Measurements from ENCODE around the gene ACOXL. TPM values are rescaled to one million over a fixed set of nuclear protein-coding genes. Genes with fewer than 3 reads are reported as not detected.

The ACOXL gene
- total RNA-seq, 1 donor from 2014 or later, result not detected

DNA sequence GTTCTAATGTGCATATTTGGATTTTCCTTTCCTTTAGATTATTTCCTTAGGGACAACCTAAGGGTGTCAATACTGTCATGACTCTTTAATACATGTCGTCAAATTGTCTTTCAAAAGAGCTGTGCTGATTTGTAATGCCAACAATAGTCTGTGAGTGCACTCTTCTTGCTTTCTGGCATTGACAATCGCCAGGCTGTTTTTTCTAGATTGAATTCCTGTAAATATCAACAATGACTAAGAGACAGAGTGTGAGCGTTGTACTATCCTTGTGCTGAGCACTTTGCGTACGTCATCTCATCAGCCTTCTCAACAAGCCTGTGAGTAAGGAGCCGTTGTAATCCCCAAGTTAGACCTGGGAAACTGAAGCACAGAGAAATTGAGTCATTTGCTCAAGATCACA lies 96.0 kb downstream of the ACOXL start:
- no peak for DNase-seq

GRCh38 chr2:110829413-110830146 lies 97.2 kb downstream of the ACOXL start:
- no peak for DNase-seq

- DNase-seq, result no peak
Observed at GRCh38 chr2:110832740-110833139, 100.4 kb downstream of the ACOXL start.

DNA sequence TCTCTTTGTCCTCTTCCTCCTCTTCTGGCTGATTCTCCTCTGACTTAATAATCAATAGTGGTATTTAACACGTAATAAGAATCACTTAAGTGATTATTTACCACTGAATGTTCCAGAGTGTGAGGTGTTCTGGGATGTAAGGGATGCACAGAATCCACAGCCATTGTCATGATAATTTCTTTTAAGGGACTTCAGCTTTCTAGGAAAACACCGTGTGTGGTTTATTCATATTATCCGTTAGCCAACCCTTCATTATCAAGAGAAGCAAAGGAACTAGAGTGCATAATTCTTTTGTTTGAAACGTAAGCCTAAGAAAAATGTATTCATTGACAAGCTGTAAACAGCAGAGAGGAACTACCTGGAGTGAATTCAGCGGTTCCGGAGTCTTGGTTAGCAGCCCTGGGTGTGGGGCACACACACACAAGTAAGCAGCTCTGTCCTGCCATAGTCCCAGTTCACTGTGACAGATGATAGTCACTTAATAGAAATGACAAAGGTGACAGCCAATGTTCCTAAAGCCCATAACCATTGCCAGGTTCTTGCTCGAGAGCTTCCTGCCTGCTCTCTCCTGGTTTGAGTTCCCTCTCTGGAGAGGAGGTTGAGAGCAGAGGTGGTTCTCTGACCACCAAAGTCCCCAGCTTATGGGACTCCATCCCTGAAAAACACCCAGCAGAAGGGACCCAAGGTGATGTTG lies 101.9 kb downstream of the ACOXL start:
- DNase-seq, result no peak

DNA sequence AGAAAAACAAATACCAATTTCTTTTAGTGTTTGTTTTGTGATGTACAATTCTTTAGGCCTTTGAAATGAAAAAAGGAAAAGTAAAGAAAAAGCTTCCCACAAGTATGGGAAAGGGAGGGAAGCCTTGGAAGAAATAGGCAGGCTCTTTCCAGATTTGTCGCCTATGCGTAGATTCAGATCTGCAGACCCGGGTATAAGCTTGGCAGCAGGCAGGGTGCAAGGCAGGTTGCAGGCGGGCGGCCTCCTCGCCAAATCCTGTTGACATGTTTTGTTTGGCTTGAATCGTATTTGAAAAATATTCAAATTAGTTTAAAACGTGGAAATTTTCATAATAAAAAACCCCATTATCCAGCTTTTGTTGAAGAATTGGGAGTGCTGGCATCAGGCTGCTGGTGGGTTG lies 104.3 kb downstream of the ACOXL start:
- no peak for DNase-seq

DNA sequence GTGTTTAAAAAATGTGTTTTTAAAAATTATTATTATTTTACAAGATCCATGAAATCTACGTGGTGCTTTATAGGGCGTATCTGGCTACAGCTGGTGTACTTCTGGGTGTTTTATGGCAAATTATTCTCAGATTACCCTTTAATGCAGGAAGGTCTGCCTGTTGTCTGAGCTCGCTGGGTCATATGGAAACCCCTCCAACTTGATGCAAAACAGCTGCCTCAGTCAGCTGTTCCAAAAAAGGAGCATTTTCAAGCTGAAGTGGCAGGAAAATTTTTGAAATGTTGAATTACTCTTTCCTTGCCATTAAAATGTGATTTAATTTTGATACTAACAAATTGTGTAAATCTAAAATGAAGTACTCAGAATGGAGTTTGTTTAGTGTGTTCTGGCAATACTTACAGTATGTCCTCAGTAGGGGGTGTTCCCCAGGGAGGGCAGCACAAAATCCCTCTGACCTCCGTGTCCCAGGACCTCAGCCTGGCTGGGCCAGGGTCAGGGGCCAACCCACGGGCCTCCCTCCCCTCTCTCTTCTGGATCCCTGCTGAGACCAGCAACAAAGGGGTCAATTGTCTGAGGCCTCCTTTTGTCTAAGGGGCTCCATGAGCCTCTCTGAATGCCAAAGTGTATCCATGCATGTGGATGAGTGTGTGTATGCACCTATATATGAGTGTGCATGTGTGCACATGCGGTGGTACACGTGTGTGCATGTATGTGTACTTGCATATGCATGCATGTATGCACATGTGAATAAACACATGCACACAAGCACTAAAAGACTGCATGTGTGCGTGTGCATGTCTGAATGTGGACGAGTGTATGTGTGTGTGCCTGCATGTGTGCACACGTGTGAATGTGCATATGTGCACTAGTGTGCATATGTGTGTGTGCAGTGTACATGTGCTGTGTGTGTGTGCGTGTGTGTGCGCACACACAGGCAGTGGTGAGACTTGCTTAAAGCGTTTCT lies 105.4 kb downstream of the ACOXL start:
- DNase-seq, result peak; percentile 93

GRCh38 chr2:110838657-110839384 lies 106.4 kb downstream of the ACOXL start:
- peak; percentile 67 for DNase-seq

DNA sequence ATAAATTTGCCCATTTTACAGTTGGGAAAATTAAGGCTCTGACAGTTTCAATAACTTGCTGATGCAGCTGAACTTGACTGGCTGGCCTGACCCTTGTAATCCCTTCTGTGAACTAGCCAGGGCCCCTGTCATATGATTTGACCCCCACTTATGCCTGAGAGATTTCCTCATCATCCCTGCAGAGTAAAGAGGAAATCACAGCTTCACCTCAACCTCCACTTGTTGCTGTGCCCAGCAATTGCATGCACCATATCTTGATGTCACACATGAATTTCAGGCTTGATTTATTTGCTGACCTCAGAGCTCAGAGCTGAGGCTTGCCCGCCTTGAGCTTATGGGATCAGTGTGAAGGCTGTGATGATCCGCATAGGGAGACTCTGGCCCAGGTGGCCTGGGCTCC lies 108.1 kb downstream of the ACOXL start:
- no peak for DNase-seq

DNA sequence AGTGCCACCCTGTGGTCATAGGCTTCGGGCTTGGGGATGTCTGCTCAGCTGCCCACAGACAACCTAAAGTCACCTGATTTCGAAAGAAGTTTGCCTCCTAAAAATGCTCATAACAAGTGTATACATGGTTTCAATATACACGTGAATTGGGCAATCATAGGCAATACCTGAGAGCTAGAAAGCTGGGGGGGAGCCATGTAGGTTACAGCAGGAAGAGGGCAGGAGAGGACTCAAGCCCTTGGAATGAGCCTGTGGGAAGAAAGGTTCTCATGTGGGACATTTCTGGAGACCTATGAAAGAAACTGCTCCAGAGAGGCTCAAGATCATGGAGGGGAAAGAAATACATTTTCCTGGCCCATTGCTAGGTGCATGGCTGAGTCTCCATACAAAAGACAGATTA lies 109.7 kb downstream of the ACOXL start:
- DNase-seq, result no peak

GRCh38 chr2:110843496-110843895 lies 111.1 kb downstream of the ACOXL start:
- no peak for DNase-seq

DNA sequence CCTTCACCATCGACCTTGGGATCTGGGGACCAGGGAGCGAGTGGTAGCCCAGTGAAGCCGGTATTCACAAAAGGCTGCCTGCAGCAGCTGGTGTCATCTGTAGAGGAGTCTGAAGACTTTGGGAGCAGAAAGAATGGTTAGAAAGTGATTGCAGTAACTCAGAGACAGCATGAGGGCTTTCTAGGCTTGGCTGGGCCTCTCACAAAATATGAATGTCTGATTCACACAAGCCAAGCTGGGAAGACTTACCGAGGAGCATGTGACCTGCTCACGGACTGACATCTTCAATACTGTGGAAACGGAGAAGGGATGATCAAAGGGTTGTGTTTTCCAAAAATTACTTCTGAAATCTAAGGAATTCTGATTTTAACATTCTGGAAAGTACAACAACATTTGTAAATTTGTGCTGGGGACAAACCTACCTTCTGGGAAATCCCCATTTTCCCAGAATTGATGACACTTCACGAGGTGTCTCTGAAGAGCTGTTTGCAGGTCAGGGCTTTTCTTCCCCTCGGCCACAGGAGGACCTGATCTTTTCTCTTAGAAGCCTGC lies 111.7 kb downstream of the ACOXL start:
- peak; percentile 23 for DNase-seq

DNA sequence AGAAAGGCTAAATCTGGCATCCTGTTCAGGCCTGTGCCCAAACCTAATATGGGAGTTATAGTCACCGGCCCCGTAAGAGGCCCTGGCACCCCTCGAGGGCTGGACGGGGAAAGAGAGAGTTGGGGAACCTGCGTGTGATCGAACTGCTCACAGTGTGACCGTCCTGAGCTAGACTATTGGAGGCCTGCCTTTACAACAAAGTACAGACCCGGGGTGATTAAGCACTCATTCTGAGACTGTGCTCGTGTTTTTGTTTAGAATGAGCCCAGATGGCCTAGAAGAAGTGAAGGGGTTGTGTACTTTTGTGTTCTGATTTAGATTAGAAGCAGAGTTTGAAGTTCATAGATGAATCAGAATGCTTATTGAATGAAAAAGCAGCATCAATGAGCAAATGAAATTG lies 115.3 kb downstream of the ACOXL start:
- DNase-seq, result no peak

DNA sequence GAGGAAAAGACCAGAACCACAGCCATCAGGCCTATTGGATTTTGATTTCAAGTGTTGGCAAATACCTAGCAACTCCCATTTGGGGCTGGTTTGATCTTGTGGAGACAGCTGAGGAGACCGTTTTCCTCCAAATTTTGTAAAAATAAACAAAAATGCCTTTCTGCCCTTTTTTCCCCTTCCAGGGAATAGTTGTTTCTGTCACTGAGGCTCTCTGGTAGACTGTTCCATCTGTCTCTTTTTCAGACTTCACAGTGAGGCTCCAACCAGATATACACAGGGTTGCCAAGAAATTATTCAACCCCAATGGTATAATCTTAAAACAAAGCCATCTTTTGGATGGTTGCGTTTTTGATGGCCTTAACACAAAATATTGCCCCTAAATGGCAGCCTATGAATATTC lies 115.7 kb downstream of the ACOXL start:
- no peak for DNase-seq

DNA sequence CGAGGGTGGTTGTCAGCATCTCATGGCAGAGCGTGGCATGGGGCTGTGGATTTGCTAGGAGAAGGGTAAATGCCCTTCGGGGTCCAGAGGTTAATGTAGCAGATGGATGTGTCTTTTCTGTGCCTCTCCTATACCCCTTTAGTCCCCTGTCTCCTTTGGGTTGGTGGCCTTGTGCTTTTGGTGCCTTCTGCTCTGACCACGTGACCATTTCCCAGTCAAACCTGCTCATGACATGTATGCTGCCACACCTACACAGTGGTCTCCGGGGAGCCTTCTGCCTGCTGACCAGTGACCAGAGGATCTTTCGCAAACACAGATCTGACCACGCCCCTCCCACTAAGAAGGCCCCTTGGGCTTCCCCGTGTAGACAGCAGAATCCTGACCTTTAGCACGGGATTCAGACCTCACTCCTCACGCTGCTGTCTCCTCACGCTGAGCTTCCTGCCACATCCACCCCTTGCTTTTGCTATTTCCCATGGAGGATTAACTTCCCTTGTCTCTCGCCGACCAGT lies 116.2 kb downstream of the ACOXL start:
- no peak for DNase-seq

GRCh38 chr2:110851531-110851930 lies 119.2 kb downstream of the ACOXL start:
- DNase-seq, result no peak

GRCh38 chr2:110852051-110852450 lies 119.7 kb downstream of the ACOXL start:
- DNase-seq, result no peak

DNA sequence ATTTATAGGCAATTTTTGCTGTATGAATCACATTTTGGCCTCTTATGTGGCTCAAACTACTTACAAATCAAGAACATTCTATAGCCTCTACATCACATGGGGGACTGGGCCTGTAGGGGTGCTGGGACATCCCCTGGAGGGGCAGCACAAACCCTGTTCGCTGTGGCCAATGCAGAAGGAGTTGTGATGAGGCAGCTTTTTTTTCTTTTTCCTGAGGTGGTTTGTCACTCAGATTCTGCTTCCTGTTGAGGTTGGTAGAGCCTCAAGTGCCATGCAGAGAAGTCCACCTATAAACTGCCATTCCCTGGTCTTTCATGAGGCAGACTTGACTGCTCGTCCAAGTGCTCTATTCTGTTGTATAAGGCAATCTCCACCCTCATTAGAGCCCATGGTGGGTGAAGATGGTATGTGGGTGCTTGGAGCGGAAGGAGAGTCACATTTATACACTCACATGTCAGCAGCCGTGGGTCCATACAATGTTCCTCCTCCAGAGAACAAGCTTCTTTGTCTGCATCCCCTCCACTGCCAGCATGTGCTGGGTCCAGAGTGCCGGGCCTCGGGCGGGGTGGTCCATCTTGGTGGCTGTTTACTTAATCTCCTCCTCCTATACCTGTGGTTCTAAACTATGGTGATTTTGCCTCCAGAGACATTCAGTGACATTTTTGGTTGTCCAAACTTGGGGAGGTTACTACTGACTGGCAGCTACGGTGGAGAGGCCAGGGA lies 120.3 kb downstream of the ACOXL start:
- no peak for DNase-seq

GRCh38 chr2:110853516-110853915 lies 121.1 kb downstream of the ACOXL start:
- no peak for DNase-seq

DNA sequence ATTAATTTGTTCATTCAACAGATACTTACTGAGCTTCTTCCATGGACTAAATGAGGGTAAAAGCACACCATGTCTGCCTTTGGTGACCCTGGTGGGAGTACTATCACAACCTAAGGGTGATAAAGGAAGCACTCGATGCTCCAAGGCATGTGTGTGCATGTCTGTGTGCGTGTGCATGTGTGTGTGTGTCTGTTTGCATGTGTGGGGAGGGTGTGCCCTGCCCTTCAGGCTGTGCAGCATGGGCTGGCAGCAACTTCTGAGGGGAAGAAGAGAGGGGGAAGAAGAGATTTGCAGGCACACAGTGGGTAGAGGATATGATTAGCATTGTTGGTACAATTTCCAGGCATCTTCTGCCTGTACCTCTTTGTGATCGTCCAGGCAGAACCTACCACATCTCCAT lies 121.6 kb downstream of the ACOXL start:
- no peak for DNase-seq

DNA sequence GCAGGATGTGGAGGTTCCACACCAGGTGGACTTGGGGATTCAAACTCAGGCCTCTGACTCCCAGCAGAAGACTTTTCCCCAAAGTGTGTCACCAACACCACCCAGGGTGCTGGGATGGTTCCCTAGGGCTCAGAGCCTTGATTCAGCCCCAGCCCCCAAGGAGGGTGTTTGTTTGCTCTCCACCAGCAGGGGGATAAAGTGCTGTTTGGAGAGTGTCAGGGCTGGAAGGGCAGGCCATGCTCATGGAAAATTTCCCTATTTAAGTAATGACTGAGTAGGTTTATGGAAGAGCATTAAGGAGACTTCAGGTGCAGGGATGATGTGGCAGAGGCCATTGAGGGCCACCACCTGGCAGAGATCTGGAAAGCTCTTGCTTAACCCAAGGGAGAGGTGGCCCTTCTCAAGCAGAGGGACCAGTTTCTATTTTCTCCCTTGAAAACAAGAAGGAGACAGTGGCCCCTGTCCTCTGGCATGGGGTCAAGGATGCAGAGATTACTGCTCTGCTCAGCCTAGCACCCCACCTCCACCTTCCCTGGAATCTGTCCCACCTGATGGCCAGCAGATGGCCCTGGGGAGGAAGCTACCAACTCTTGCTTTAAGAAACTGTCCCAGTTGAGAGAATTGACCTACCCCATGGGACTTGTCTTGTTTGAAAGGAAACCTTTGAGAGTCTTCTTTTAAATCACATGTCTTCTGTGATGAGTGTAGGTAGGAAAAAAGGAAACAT lies 122.1 kb downstream of the ACOXL start:
- DNase-seq, result no peak

Measured in tongue (tissue), 2 donors.